Liver (tissue), 9 donors: ENCODE measurements around the gene PRKN. TPM values are rescaled to one million over a fixed set of nuclear protein-coding genes. Genes with fewer than 3 reads are reported as not detected.

Source experiments
- DNase-seq: peaks from one replicate; pipeline ENCODE4 v3.0.0-alpha.2; 2017; ENCODE audit warnings: low spot score
- H3K27ac ChIP-seq, 2 donors: one replicate each; pipeline ENCODE4 v1.7.0; 2013; ENCODE audit warnings: inconsistent platforms in 2 of 2, low read length in 2 of 2, control low read depth in 1 of 2, low read depth in 1 of 2, mild to moderate bottlenecking in 1 of 2
- H3K27me3 ChIP-seq, 4 donors: one replicate each; pipeline versions ENCODE4 v1.6.1 to v1.7.0; 2013; ENCODE audit warnings: low read length in 3 of 4, inconsistent platforms in 1 of 4, mild to moderate bottlenecking in 1 of 4, moderate library complexity in 1 of 4; ENCODE audit not compliant: control insufficient read depth in 4 of 4, insufficient read depth in 4 of 4
- H3K36me3 ChIP-seq, 4 donors: one replicate each; pipeline versions ENCODE4 v1.6.1 to v1.7.0; 2013; ENCODE audit warnings: low read length in 3 of 4, mild to moderate bottlenecking in 3 of 4, low read depth in 1 of 4, moderate library complexity in 1 of 4; ENCODE audit not compliant: control insufficient read depth in 4 of 4, insufficient read depth in 3 of 4
- H3K4me1 ChIP-seq, 4 donors: one replicate each; pipeline versions ENCODE4 v1.6.1 to v1.7.0; 2013; ENCODE audit warnings: low read length in 3 of 4, mild to moderate bottlenecking in 3 of 4, moderate library complexity in 1 of 4; ENCODE audit not compliant: control insufficient read depth in 4 of 4, insufficient read depth in 4 of 4
- H3K4me3 ChIP-seq, 3 donors: one replicate each; pipeline versions ENCODE4 v1.6.1 to v1.7.0; 2013; ENCODE audit warnings: low read length in 3 of 3, control low read depth in 1 of 3, low read depth in 1 of 3, mild to moderate bottlenecking in 1 of 3
- H3K9ac ChIP-seq, 2 donors: one replicate each; pipeline ENCODE4 v1.7.0; 2013; ENCODE audit warnings: low read length in 2 of 2, mild to moderate bottlenecking in 2 of 2, moderate library complexity in 2 of 2, control low read depth in 1 of 2, low read depth in 1 of 2
- H3K9me3 ChIP-seq, 4 donors: one replicate each; pipeline versions ENCODE4 v1.6.1 to v1.7.0; 2013; ENCODE audit warnings: low read length in 3 of 4; ENCODE audit not compliant: control insufficient read depth in 4 of 4
- EGR1 ChIP-seq, 2 donors: IDR thresholded peaks; 2 replicates each; pipeline ENCODE4 v1.6.1; 2016 to 2018; ENCODE audit warnings: antibody characterized with exemption in 2 of 2, low read depth in 2 of 2
- FOXA1 ChIP-seq: IDR thresholded peaks from 2 replicates; pipeline ENCODE4 v1.6.1; 2016; ENCODE audit warnings: antibody characterized with exemption
- FOXA2 ChIP-seq: IDR thresholded peaks from 2 replicates; pipeline ENCODE4 v1.6.1; 2016; ENCODE audit warnings: antibody characterized with exemption
- GABPA ChIP-seq, 2 donors: IDR thresholded peaks in 1 of 2; conservative IDR thresholded peaks in 1 of 2; 2 replicates each; pipeline ENCODE4 v1.6.1; 2016; ENCODE audit warnings: antibody characterized with exemption in 2 of 2, mild to moderate bottlenecking in 1 of 2, moderate library complexity in 1 of 2
- HNF4A ChIP-seq, 2 donors: conservative IDR thresholded peaks; 2 replicates each; pipeline ENCODE4 v1.6.1; 2016; ENCODE audit warnings: antibody characterized with exemption in 2 of 2, mild to moderate bottlenecking in 2 of 2
- HNF4G ChIP-seq: IDR thresholded peaks from 2 replicates; pipeline ENCODE4 v1.6.1; 2016; ENCODE audit warnings: antibody characterized with exemption
- JUND ChIP-seq, 2 donors: IDR thresholded peaks; 2 replicates each; pipeline ENCODE4 v1.6.1; 2016; ENCODE audit warnings: antibody characterized with exemption in 2 of 2
- NR2F2 ChIP-seq: IDR thresholded peaks from 2 replicates; pipeline ENCODE4 v1.6.1; 2016; ENCODE audit warnings: antibody characterized with exemption
- RAD21 ChIP-seq, 2 donors: IDR thresholded peaks; 2 replicates each; pipeline ENCODE4 v1.6.1; 2016; ENCODE audit warnings: antibody characterized with exemption in 2 of 2, mild to moderate bottlenecking in 2 of 2
- RXRA ChIP-seq, 2 donors: IDR thresholded peaks; 2 replicates each; pipeline ENCODE4 v1.6.1; 2017 to 2018; ENCODE audit warnings: antibody characterized with exemption in 2 of 2, mild to moderate bottlenecking in 1 of 2
- SP1 ChIP-seq: IDR thresholded peaks from 2 replicates; pipeline ENCODE4 v1.6.1; 2018; ENCODE audit warnings: antibody characterized with exemption, mild to moderate bottlenecking
- TAF1 ChIP-seq: conservative IDR thresholded peaks from 2 replicates; pipeline ENCODE4 v1.6.1; 2016; ENCODE audit warnings: antibody characterized with exemption, mild to moderate bottlenecking
- YY1 ChIP-seq: IDR thresholded peaks from 2 replicates; pipeline ENCODE4 v1.6.1; 2016; ENCODE audit warnings: antibody characterized with exemption, mild to moderate bottlenecking
- WGBS: extraction: QIAGEN DNeasy Blood & Tissue Kit; methylation state at CpG from one replicate; pipeline ENCODE4 v1.1.7; 2013; 5-methylcytosine and 5-hydroxymethylcytosine counted together
- polyA plus RNA-seq, 2 donors: library from polyadenylated mRNA; stranded (reverse) in 1 of 2; unstranded in 1 of 2; fragments of 200-250 nt in 1 of 2; fragments of >200 nt in 1 of 2; fragmentation: Nextera tagmentation in 1 of 2; extraction: Ambion mirVana in 1 of 2; gene quantifications; one replicate each; pipeline versions ENCODE4 v1.2.1 to v1.2.3, GENCODE V29; 2013 to 2015
- total RNA-seq, 2 donors: library from RNA; depleted of rRNA; stranded (reverse); fragments of >200 nt; gene quantifications; one replicate each; pipeline ENCODE4 v1.2.3, GENCODE V29; 2014
- TF ChIP-seq, protein P1 (sequence below): IDR thresholded peaks from 2 replicates; pipeline ENCODE4 v1.6.1; 2016; ENCODE audit warnings: antibody characterized with exemption, mild to moderate bottlenecking
- TF ChIP-seq, protein P2 (sequence below): fragments of 150-350 bp; IDR thresholded peaks from 2 replicates; pipeline ENCODE4 v1.5.1; 2017; ENCODE audit warnings: improper control_type of control experiment, low read depth, low read length; ENCODE audit not compliant: missing input control
- TF ChIP-seq, protein P3 (sequence below): IDR thresholded peaks from 2 replicates; pipeline ENCODE4 v1.6.1; 2016; ENCODE audit warnings: antibody characterized with exemption
- TF ChIP-seq, protein P4 (sequence below): IDR thresholded peaks from 2 replicates; pipeline ENCODE4 v1.6.1; 2016; ENCODE audit warnings: antibody characterized with exemption
- TF ChIP-seq, protein P5 (sequence below): IDR thresholded peaks from 2 replicates; pipeline ENCODE4 v1.6.1; 2016; ENCODE audit warnings: antibody characterized with exemption
- donor health status: healthy.
- donor health status: healthy.
- donor health status: healthy.
- donor health status: healthy.
- donor health status: healthy.

The PRKN gene
- total and polyA plus RNA-seq, 4 donors, result 0.47 to 4.1 (median 3.2) TPM

DNA sequence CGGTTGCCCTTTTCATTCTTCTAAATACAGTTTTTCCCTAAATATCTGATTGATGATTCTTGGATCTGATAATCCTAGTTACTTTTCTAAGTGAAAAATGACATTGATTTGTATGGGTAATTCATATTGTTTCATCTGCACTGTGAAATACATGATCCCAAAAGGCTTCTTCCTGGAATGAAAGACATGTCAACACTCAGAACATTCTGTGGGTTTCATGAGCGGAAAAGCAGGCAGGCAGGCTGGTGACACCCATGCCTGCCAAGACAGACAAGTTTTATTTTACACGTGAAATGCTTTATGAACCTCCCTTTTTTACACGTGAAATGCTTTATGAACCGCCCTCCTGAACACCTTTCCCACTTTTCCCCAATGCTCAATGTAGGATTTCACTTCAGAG, 105.0 kb downstream of the PRKN start:
- H3K4me1 ChIP-seq, result peaks cover 0 to 3% (median 0%) of the 10 kb centered on the region in 4 donors
- H3K4me3 ChIP-seq, result no peak overlapping the region
- 89% methylated on average over 5 of the region's 5 CpGs for WGBS
- no peak overlapping the region for H3K27ac ChIP-seq
- DNase-seq, result no peak
- no peak overlapping the region for H3K9ac ChIP-seq
- H3K9me3 ChIP-seq, result no peaks in the 10 kb centered on the region
- H3K27me3 ChIP-seq, result no peaks in the 10 kb centered on the region
- TF ChIP-seq, protein P1, sequence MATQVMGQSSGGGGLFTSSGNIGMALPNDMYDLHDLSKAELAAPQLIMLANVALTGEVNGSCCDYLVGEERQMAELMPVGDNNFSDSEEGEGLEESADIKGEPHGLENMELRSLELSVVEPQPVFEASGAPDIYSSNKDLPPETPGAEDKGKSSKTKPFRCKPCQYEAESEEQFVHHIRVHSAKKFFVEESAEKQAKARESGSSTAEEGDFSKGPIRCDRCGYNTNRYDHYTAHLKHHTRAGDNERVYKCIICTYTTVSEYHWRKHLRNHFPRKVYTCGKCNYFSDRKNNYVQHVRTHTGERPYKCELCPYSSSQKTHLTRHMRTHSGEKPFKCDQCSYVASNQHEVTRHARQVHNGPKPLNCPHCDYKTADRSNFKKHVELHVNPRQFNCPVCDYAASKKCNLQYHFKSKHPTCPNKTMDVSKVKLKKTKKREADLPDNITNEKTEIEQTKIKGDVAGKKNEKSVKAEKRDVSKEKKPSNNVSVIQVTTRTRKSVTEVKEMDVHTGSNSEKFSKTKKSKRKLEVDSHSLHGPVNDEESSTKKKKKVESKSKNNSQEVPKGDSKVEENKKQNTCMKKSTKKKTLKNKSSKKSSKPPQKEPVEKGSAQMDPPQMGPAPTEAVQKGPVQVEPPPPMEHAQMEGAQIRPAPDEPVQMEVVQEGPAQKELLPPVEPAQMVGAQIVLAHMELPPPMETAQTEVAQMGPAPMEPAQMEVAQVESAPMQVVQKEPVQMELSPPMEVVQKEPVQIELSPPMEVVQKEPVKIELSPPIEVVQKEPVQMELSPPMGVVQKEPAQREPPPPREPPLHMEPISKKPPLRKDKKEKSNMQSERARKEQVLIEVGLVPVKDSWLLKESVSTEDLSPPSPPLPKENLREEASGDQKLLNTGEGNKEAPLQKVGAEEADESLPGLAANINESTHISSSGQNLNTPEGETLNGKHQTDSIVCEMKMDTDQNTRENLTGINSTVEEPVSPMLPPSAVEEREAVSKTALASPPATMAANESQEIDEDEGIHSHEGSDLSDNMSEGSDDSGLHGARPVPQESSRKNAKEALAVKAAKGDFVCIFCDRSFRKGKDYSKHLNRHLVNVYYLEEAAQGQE, result no peak
- no peak for TF ChIP-seq FOXA2
- no peak for TF ChIP-seq GABPA (IDR thresholded peaks at IDR 0.05 in 1 of 2, conservative IDR thresholded peaks at IDR 0.05 in 1 of 2)
- TF ChIP-seq HNF4A (conservative IDR thresholded peaks at IDR 0.05), result no peak
- TF ChIP-seq RAD21 (IDR thresholded peaks at IDR 0.05), result no peak
- TF ChIP-seq, protein P2, sequence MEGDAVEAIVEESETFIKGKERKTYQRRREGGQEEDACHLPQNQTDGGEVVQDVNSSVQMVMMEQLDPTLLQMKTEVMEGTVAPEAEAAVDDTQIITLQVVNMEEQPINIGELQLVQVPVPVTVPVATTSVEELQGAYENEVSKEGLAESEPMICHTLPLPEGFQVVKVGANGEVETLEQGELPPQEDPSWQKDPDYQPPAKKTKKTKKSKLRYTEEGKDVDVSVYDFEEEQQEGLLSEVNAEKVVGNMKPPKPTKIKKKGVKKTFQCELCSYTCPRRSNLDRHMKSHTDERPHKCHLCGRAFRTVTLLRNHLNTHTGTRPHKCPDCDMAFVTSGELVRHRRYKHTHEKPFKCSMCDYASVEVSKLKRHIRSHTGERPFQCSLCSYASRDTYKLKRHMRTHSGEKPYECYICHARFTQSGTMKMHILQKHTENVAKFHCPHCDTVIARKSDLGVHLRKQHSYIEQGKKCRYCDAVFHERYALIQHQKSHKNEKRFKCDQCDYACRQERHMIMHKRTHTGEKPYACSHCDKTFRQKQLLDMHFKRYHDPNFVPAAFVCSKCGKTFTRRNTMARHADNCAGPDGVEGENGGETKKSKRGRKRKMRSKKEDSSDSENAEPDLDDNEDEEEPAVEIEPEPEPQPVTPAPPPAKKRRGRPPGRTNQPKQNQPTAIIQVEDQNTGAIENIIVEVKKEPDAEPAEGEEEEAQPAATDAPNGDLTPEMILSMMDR, result no peak
- no peak for TF ChIP-seq RXRA (IDR thresholded peaks at IDR 0.05)
- TF ChIP-seq, protein P3, sequence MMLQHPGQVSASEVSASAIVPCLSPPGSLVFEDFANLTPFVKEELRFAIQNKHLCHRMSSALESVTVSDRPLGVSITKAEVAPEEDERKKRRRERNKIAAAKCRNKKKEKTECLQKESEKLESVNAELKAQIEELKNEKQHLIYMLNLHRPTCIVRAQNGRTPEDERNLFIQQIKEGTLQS, result no peak
- TF ChIP-seq SP1, result no peak
- TF ChIP-seq EGR1 (IDR thresholded peaks at IDR 0.05; ENCODE audit: low read depth in 2 of 2), result no peak
- TF ChIP-seq FOXA1, result no peak
- TF ChIP-seq, protein P4, sequence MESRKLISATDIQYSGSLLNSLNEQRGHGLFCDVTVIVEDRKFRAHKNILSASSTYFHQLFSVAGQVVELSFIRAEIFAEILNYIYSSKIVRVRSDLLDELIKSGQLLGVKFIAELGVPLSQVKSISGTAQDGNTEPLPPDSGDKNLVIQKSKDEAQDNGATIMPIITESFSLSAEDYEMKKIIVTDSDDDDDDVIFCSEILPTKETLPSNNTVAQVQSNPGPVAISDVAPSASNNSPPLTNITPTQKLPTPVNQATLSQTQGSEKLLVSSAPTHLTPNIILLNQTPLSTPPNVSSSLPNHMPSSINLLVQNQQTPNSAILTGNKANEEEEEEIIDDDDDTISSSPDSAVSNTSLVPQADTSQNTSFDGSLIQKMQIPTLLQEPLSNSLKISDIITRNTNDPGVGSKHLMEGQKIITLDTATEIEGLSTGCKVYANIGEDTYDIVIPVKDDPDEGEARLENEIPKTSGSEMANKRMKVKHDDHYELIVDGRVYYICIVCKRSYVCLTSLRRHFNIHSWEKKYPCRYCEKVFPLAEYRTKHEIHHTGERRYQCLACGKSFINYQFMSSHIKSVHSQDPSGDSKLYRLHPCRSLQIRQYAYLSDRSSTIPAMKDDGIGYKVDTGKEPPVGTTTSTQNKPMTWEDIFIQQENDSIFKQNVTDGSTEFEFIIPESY, result no peak
- TF ChIP-seq HNF4G, result no peak
- no peak for TF ChIP-seq NR2F2
- no peak for TF ChIP-seq YY1
- no peak for TF ChIP-seq JUND (IDR thresholded peaks at IDR 0.05)
- TF ChIP-seq, protein P5, sequence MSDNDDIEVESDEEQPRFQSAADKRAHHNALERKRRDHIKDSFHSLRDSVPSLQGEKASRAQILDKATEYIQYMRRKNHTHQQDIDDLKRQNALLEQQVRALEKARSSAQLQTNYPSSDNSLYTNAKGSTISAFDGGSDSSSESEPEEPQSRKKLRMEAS, result no peak
- TF ChIP-seq TAF1, result no peak
- no peaks in the 10 kb centered on the region for H3K36me3 ChIP-seq
